GM12878 (cell line): ENCODE data around the gene KIRREL3. TPM values are rescaled to one million over a fixed set of nuclear protein-coding genes. Genes with fewer than 3 reads are reported as not detected.

ENCODE experiments used
- ATAC-seq: fragments of 200-7000 bp; cut with Tn5 transposase; 3 replicates; pipeline ENCODE4 v1.9.1; 2020; ENCODE audit warnings: mild to moderate bottlenecking, moderate library complexity
- BruUV-seq: library from RNA; stranded (reverse); fragments of 400-500 nt; replicated peaks from 2 replicates; lab custom pipeline; 2021; lab: Mats Ljungman, UMichigan
- CTCF ChIA-PET: fragments of 300-600 bp; sonication (Branson Sonifier 250); formaldehyde crosslinking; extraction: SDS; loops from one replicate; lab custom pipeline; 2021; ENCODE audit warnings: inconsistent platforms; lab: Yijun Ruan, JAX
- POLR2A ChIA-PET: fragments of 350-600 bp; formaldehyde crosslinking; extraction: SDS; loops from one replicate; lab custom pipeline; 2021; ENCODE audit warnings: inconsistent platforms; lab: Charles Lee
- RAD21 ChIA-PET: fragments of 300-600 bp; sonication (Branson Sonifier 250); formaldehyde crosslinking; loops from one replicate; lab custom pipeline; 2023; ENCODE audit warnings: antibody characterized with exemption; ENCODE audit not compliant: unreplicated experiment; lab: Charles Lee
- SMC1A ChIA-PET: fragments of 300-600 bp; sonication (Branson Sonifier 250); formaldehyde crosslinking; loops from one replicate; lab custom pipeline; 2023; ENCODE audit not compliant: unreplicated experiment, uncharacterized antibody; lab: Charles Lee
- DNase-seq: peaks from one replicate; pipeline ENCODE4 v3.0.0-alpha.2; 2011; ENCODE audit warnings: low read depth, low spot score
- FAIRE-seq: peaks from 3 replicates; lab custom pipeline; 2011; peaks lifted over from hg19 to GRCh38; lab: Jason Lieb, UNC
- H2AFZ ChIP-seq: 2 replicates; pipeline ENCODE4 v1.6.0; 2011; ENCODE audit warnings: low read depth, low read length, control low read depth; ENCODE audit not compliant: control insufficient read depth
- H3K27ac ChIP-seq: 2 replicates; pipeline ENCODE4 v1.5.1; 2011; ENCODE audit warnings: control low read depth; ENCODE audit not compliant: control insufficient read depth, insufficient read depth
- H3K27me3 ChIP-seq, 2 experiments: replicated peaks in 1 of 2; 2 replicates each; pipeline versions ENCODE4 v1.6.0 to v1.6.1; 2011; ENCODE audit warnings: low read length in 1 of 2; ENCODE audit not compliant: control insufficient read depth in 2 of 2, insufficient read depth in 2 of 2
- H3K36me3 ChIP-seq, 2 experiments: 2 replicates each; pipeline ENCODE4 v1.5.1; 2011; ENCODE audit warnings: low read length in 1 of 2; ENCODE audit not compliant: control insufficient read depth in 2 of 2, insufficient read depth in 2 of 2
- H3K4me1 ChIP-seq: 2 replicates; pipeline ENCODE4 v1.6.1; 2011; ENCODE audit warnings: mild to moderate bottlenecking, low read length, moderate library complexity, mixed read lengths; ENCODE audit not compliant: control insufficient read depth, insufficient read depth
- H3K4me2 ChIP-seq: 2 replicates; pipeline ENCODE4 v1.6.0; 2011; ENCODE audit warnings: control low read depth; ENCODE audit not compliant: control insufficient read depth, insufficient read depth
- H3K4me3 ChIP-seq: fragments of 200-600 bp; sonication (generic); 2 replicates; pipeline ENCODE4 v1.5.1; 2016
- H3K79me2 ChIP-seq: 2 replicates; pipeline ENCODE4 v1.6.0; 2011; ENCODE audit warnings: low read length; ENCODE audit not compliant: control insufficient read depth, insufficient read depth
- H3K9ac ChIP-seq: 2 replicates; pipeline ENCODE4 v1.8.0; 2011; ENCODE audit warnings: low read length, control low read depth, mixed read lengths; ENCODE audit not compliant: control insufficient read depth, insufficient read depth
- H3K9me3 ChIP-seq: replicated peaks from 3 replicates; pipeline ENCODE4 v1.5.1; 2011; ENCODE audit warnings: mild to moderate bottlenecking, low read length; ENCODE audit not compliant: control insufficient read depth, insufficient read depth
- H4K20me1 ChIP-seq: 2 replicates; pipeline ENCODE4 v1.6.0; 2011; ENCODE audit not compliant: control insufficient read depth, insufficient read depth
- BHLHE40 ChIP-seq, 2 experiments: fragments of 450-650 bp in 1 of 2; IDR thresholded peaks; 2 replicates each; pipeline ENCODE4 v1.6.1; 2011 to 2017; ENCODE audit warnings: low read depth in 2 of 2, borderline replicate concordance in 1 of 2, improper control_type of control experiment in 1 of 2, low read length in 1 of 2, mild to moderate bottlenecking in 1 of 2
- BRCA1 ChIP-seq: IDR thresholded peaks from 2 replicates; pipeline ENCODE4 v1.6.1; 2011; ENCODE audit warnings: low read depth, low read length, improper control_type of control experiment
- CHD4 ChIP-seq: fragments of 200-600 bp; sonication (generic); IDR thresholded peaks from 2 replicates; pipeline ENCODE4 v1.6.1; 2016; ENCODE audit warnings: mild to moderate bottlenecking
- FOS ChIP-seq: IDR thresholded peaks from 3 replicates; pipeline ENCODE4 v1.6.1; 2011; ENCODE audit warnings: borderline replicate concordance; ENCODE audit not compliant: insufficient read length; ENCODE audit errors: extremely low read depth
- POLR2AphosphoS5 ChIP-seq: IDR thresholded peaks from 2 replicates; pipeline ENCODE4 v1.6.1; 2011; ENCODE audit warnings: mild to moderate bottlenecking, low read length, inconsistent platforms
- POU2F2 ChIP-seq: IDR thresholded peaks from 3 replicates; pipeline ENCODE4 v1.6.1; 2011; ENCODE audit warnings: low read depth, mild to moderate bottlenecking, low read length, borderline replicate concordance
- RAD51 ChIP-seq: fragments of 450-650 bp; IDR thresholded peaks from 2 replicates; pipeline ENCODE4 v1.6.1; 2016; ENCODE audit warnings: moderate library complexity, mild to moderate bottlenecking, inconsistent platforms
- RUNX3 ChIP-seq: IDR thresholded peaks from 2 replicates; pipeline ENCODE4 v1.6.1; 2012; ENCODE audit warnings: low read length, inconsistent platforms
- WGBS: methylation state at CpG from one replicate; pipeline ENCODE4 v1.1.6; 2016; ENCODE audit warnings: low lambda C conversion rate; ENCODE audit not compliant: insufficient replicate concordance, insufficient coverage; ENCODE audit errors: missing lambda C conversion rate; 5-methylcytosine and 5-hydroxymethylcytosine counted together
- in situ Hi-C: fragments of 300-500 bp; cut with MboI; formaldehyde crosslinking; loops from 9 replicates; pipeline ENCODE4 v1.14.3; 2018; ENCODE audit warnings: mixed read lengths
- intact Hi-C: fragments of 100-400 bp; cut with micrococcal nuclease; formaldehyde crosslinking; loops from one replicate; pipeline ENCODE4 v1.14.2; 2022; ENCODE audit not compliant: unreplicated experiment
- polyA plus RNA-seq, 11 experiments: library from polyadenylated mRNA; depleted of rRNA in 4 of 11; unstranded in 6 of 11; stranded (reverse) in 5 of 11; fragments of >200 nt; fragmentation: Nextera tagmentation in 4 of 11; fragmentation: Illumina TruSeq in 1 of 11; extraction: Ambion mirVana in 4 of 11; extraction: Trizol in 1 of 11; gene quantifications; 1 replicate in 1 of 11; 2 replicates in 10 of 11; pipeline versions ENCODE4 v1.2.1 to v1.2.3, GENCODE V29; 2011 to 2016; ENCODE audit warnings: inconsistent platforms in 2 of 11, missing spikeins in 2 of 11, low read depth in 1 of 11
- total RNA-seq, 4 experiments: library from RNA; depleted of rRNA in 3 of 4; stranded (reverse); fragments of >200 nt in 3 of 4; fragmentation: Illumina TruSeq in 1 of 4; extraction: Trizol in 1 of 4; gene quantifications; 2 replicates each; pipeline versions ENCODE4 v1.2.1 to v1.2.3, GENCODE V29; 2013 to 2021
- TF ChIP-seq, protein P1 (sequence below): IDR thresholded peaks from 2 replicates; pipeline ENCODE4 v1.6.1; 2012; ENCODE audit warnings: improper control_type of control experiment, low read depth, low read length; ENCODE audit not compliant: insufficient replicate concordance
- TF ChIP-seq, protein P2 (sequence below): fragments of 150-350 bp; IDR thresholded peaks from 2 replicates; pipeline ENCODE4 v1.6.1; 2016; ENCODE audit warnings: low read depth, low read length

KIRREL3 gene
- total and polyA plus RNA-seq, 10 of the 15 experiments (the other 5 are each of a cell fraction or from before 2014, with no cell fraction given) = under 0.01 TPM; not detected in 9

DNA sequence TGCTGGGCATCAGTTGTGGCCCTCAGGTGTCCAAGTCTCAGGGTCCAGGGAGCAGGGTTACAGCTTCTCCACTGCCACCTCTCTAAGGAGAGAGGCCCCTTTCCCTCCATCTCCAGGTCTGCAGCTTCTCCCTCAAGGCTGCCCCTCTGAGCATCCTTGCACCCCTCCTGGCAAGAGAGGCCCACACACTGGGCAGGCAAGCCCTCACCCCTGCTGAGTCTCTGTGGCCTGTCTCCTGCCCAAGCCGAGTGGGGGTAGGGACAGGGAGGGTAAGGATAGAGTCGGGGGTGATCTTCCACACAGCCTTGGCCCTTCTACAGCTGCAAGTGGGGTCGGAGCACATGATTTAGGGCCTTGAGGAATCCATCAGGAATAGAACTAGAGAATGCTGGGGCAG is 568.5 kb downstream of the KIRREL3 start:
- CTCF ChIA-PET = interaction anchor here (2.1 to 6.6 kb wide), 4 partner anchors 9 to 122 kb away, joined by 8 to 23 read pairs (median 16); no protein-coding TSS in a partner anchor
- Histone ChIP-seq H3K27ac (no peak overlapping the region), H3K36me3 (no peaks in the 10 kb centered on the region), H3K79me2 (no peaks in the 10 kb centered on the region), H3K9me3 (no peaks in the 10 kb centered on the region), H3K27me3 (no peaks in the 10 kb centered on the region; a peak in 1 of 4 replicates), H3K4me3 (no peak overlapping the region), H4K20me1 (no peaks in the 10 kb centered on the region; the same call in 1 of the 2 replicates), H3K4me1 (peaks cover 6% of the 10 kb centered on the region; the same call in 1 of the 2 replicates), H3K9ac (no peak overlapping the region), H2AFZ (no peak overlapping the region), H3K4me2 (no peak overlapping the region)
- BruUV-seq = no TSS peak
- DNase-seq (no peak), FAIRE-seq (no peak), ATAC-seq (no peak)
- in situ Hi-C loops = no loop called here
- POLR2A ChIA-PET = no interaction called here
- SMC1A ChIA-PET = interaction anchor here (1.3 kb wide), 1 partner anchor 121 kb away, joined by 5 read pairs; no protein-coding TSS in a partner anchor
- intact Hi-C loops = no loop called here
- RAD21 ChIA-PET = no interaction called here
- no peak for TF ChIP-seq RUNX3
- no peak for TF ChIP-seq POLR2AphosphoS5
- TF ChIP-seq FOS = no peak
- TF ChIP-seq BHLHE40 (IDR thresholded peaks at IDR 0.05; ENCODE audit: borderline replicate concordance in 1 of 2, low read depth in 2 of 2, low read length in 1 of 2) = no peak
- no peak for TF ChIP-seq BRCA1
- TF ChIP-seq CHD4 = no peak
- TF ChIP-seq, protein P1, sequence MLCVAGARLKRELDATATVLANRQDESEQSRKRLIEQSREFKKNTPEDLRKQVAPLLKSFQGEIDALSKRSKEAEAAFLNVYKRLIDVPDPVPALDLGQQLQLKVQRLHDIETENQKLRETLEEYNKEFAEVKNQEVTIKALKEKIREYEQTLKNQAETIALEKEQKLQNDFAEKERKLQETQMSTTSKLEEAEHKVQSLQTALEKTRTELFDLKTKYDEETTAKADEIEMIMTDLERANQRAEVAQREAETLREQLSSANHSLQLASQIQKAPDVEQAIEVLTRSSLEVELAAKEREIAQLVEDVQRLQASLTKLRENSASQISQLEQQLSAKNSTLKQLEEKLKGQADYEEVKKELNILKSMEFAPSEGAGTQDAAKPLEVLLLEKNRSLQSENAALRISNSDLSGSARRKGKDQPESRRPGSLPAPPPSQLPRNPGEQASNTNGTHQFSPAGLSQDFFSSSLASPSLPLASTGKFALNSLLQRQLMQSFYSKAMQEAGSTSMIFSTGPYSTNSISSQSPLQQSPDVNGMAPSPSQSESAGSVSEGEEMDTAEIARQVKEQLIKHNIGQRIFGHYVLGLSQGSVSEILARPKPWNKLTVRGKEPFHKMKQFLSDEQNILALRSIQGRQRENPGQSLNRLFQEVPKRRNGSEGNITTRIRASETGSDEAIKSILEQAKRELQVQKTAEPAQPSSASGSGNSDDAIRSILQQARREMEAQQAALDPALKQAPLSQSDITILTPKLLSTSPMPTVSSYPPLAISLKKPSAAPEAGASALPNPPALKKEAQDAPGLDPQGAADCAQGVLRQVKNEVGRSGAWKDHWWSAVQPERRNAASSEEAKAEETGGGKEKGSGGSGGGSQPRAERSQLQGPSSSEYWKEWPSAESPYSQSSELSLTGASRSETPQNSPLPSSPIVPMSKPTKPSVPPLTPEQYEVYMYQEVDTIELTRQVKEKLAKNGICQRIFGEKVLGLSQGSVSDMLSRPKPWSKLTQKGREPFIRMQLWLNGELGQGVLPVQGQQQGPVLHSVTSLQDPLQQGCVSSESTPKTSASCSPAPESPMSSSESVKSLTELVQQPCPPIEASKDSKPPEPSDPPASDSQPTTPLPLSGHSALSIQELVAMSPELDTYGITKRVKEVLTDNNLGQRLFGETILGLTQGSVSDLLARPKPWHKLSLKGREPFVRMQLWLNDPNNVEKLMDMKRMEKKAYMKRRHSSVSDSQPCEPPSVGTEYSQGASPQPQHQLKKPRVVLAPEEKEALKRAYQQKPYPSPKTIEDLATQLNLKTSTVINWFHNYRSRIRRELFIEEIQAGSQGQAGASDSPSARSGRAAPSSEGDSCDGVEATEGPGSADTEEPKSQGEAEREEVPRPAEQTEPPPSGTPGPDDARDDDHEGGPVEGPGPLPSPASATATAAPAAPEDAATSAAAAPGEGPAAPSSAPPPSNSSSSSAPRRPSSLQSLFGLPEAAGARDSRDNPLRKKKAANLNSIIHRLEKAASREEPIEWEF = no peak
- no peak for TF ChIP-seq RAD51
- no peak for TF ChIP-seq POU2F2
- TF ChIP-seq, protein P2, sequence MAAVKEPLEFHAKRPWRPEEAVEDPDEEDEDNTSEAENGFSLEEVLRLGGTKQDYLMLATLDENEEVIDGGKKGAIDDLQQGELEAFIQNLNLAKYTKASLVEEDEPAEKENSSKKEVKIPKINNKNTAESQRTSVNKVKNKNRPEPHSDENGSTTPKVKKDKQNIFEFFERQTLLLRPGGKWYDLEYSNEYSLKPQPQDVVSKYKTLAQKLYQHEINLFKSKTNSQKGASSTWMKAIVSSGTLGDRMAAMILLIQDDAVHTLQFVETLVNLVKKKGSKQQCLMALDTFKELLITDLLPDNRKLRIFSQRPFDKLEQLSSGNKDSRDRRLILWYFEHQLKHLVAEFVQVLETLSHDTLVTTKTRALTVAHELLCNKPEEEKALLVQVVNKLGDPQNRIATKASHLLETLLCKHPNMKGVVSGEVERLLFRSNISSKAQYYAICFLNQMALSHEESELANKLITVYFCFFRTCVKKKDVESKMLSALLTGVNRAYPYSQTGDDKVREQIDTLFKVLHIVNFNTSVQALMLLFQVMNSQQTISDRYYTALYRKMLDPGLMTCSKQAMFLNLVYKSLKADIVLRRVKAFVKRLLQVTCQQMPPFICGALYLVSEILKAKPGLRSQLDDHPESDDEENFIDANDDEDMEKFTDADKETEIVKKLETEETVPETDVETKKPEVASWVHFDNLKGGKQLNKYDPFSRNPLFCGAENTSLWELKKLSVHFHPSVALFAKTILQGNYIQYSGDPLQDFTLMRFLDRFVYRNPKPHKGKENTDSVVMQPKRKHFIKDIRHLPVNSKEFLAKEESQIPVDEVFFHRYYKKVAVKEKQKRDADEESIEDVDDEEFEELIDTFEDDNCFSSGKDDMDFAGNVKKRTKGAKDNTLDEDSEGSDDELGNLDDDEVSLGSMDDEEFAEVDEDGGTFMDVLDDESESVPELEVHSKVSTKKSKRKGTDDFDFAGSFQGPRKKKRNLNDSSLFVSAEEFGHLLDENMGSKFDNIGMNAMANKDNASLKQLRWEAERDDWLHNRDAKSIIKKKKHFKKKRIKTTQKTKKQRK = no peak
- WGBS = 4% methylated on average over 3 of the region's 3 CpGs
